Measurements from ENCODE around the gene TICAM2. TPM values are rescaled to one million over a fixed set of nuclear protein-coding genes. Genes with fewer than 3 reads are reported as not detected.

The TICAM2 gene
- total RNA-seq, 1 experiment from 2014 or later = 3.9 TPM

GRCh38 chr5:115616892-115617291, 14.6 kb upstream of the TICAM2 start:
- Histone ChIP-seq H3K9me2 (replicated peaks; ENCODE audit: low read length) (no peaks in the 10 kb centered on the region), H3K27me3 (ENCODE audit: low read length) (no peaks in the 10 kb centered on the region), H3K9me3 (ENCODE audit: low read length) (no peaks in the 10 kb centered on the region), H3K4me2 (ENCODE audit: low read length) (no peak overlapping the region), H3K4me1 (ENCODE audit: insufficient read depth, low read length) (no peaks in the 10 kb centered on the region), H3F3A (ENCODE audit: low read length, unreplicated experiment) (no peaks in the 10 kb centered on the region), H3K4me3 (ENCODE audit: low read length) (no peak overlapping the region), H3K9ac (ENCODE audit: low read length) (no peak overlapping the region), H2AFZ (ENCODE audit: low read length) (no peak overlapping the region), H3K79me2 (ENCODE audit: low read length) (peaks cover 25% of the 10 kb centered on the region), H3K27ac (ENCODE audit: low read length) (no peak overlapping the region), H4K20me1 (ENCODE audit: low read length) (peaks cover 8% of the 10 kb centered on the region; the same call in 1 of the 2 replicates), H3K36me3 (ENCODE audit: low read depth, low read length) (peaks cover 52% of the 10 kb centered on the region)
- no peak for DNase-seq
- intact Hi-C loops (cut with micrococcal nuclease) = no loop called here
- no peak for TF ChIP-seq CTCF (conservative IDR thresholded peaks at IDR 0.05; ENCODE audit: low read depth, low read length)
- no peak for TF ChIP-seq EZH2phosphoT487 (IDR thresholded peaks at IDR 0.05; ENCODE audit: borderline replicate concordance, low read length)
- TF ChIP-seq EZH2 (IDR thresholded peaks at IDR 0.05; ENCODE audit: low read length, unreplicated experiment) = no peak
- POLR2A ChIA-PET (ENCODE audit: unreplicated experiment) = no interaction called here
- BruUV-seq (replicated peaks) = no TSS peak
- CTCF ChIA-PET = no interaction called here
- no peak for ATAC-seq

GRCh38 chr5:115616472-115616871, 14.2 kb upstream of the TICAM2 start:
- intact Hi-C loops (cut with micrococcal nuclease) = no loop called here
- no peaks in the 10 kb centered on the region for H3K27me3 ChIP-seq (ENCODE audit: low read length)
- BruUV-seq (replicated peaks) = no TSS peak
- no peaks in the 10 kb centered on the region for H3K9me3 ChIP-seq (ENCODE audit: low read length)
- DNase-seq (no peak), ATAC-seq (no peak)
- H3K36me3 ChIP-seq (ENCODE audit: low read depth, low read length) = peaks cover 52% of the 10 kb centered on the region
- no peaks in the 10 kb centered on the region for H3F3A ChIP-seq (ENCODE audit: low read length, unreplicated experiment)
- ChIA-PET POLR2A (ENCODE audit: unreplicated experiment) (no interaction called here), CTCF (no interaction called here)
- H3K4me3 ChIP-seq (ENCODE audit: low read length) = no peak overlapping the region
- H3K79me2 ChIP-seq (ENCODE audit: low read length) = peaks cover 21% of the 10 kb centered on the region
- peaks cover 4% of the 10 kb centered on the region; the same call in 1 of the 2 replicates for H4K20me1 ChIP-seq (ENCODE audit: low read length)
- H2AFZ ChIP-seq (ENCODE audit: low read length) = no peak overlapping the region
- H3K9ac ChIP-seq (ENCODE audit: low read length) = no peak overlapping the region
- no peak overlapping the region for H3K4me2 ChIP-seq (ENCODE audit: low read length)
- H3K4me1 ChIP-seq (ENCODE audit: insufficient read depth, low read length) = no peaks in the 10 kb centered on the region
- H3K27ac ChIP-seq (ENCODE audit: low read length) = no peak overlapping the region
- TF ChIP-seq EZH2 (IDR thresholded peaks at IDR 0.05; ENCODE audit: low read length, unreplicated experiment) (no peak), CTCF (conservative IDR thresholded peaks at IDR 0.05; ENCODE audit: low read depth, low read length) (no peak), EZH2phosphoT487 (IDR thresholded peaks at IDR 0.05; ENCODE audit: borderline replicate concordance, low read length) (no peak)
- no peaks in the 10 kb centered on the region for H3K9me2 ChIP-seq (replicated peaks; ENCODE audit: low read length)

- BruUV-seq (replicated peaks) = no TSS peak
- Histone ChIP-seq H3K4me2 (ENCODE audit: low read length) (no peak overlapping the region), H2AFZ (ENCODE audit: low read length) (no peak overlapping the region), H4K20me1 (ENCODE audit: low read length) (no peaks in the 10 kb centered on the region), H3K9me2 (replicated peaks; ENCODE audit: low read length) (no peaks in the 10 kb centered on the region), H3K4me1 (ENCODE audit: insufficient read depth, low read length) (no peaks in the 10 kb centered on the region), H3F3A (ENCODE audit: low read length, unreplicated experiment) (no peaks in the 10 kb centered on the region), H3K9ac (ENCODE audit: low read length) (no peak overlapping the region), H3K36me3 (ENCODE audit: low read depth, low read length) (peaks cover 23% of the 10 kb centered on the region; the same call in 1 of the 2 replicates), H3K27ac (ENCODE audit: low read length) (no peak overlapping the region), H3K9me3 (ENCODE audit: low read length) (no peaks in the 10 kb centered on the region), H3K4me3 (ENCODE audit: low read length) (no peak overlapping the region), H3K27me3 (ENCODE audit: low read length) (no peaks in the 10 kb centered on the region), H3K79me2 (ENCODE audit: low read length) (peaks cover 2% of the 10 kb centered on the region; the same call in 1 of the 2 replicates)
- ChIA-PET POLR2A (ENCODE audit: unreplicated experiment) (no interaction called here), CTCF (no interaction called here)
- intact Hi-C loops (cut with micrococcal nuclease) = loop anchor here (2.0 kb wide), 1 partner anchor 13 kb away; no protein-coding TSS in a partner anchor
- TF ChIP-seq CTCF (conservative IDR thresholded peaks at IDR 0.05; ENCODE audit: low read depth, low read length) = no peak
- no peak for TF ChIP-seq EZH2 (IDR thresholded peaks at IDR 0.05; ENCODE audit: low read length, unreplicated experiment)
- TF ChIP-seq EZH2phosphoT487 (IDR thresholded peaks at IDR 0.05; ENCODE audit: borderline replicate concordance, low read length) = no peak
- DNase-seq = no peak
- ATAC-seq = no peak
Measured at GRCh38 chr5:115611873-115612272, 9.6 kb upstream of the TICAM2 start.

Data from PC-3 (cell line).